Calu3 (cell line): ENCODE results near the gene PROCA1. TPM values are rescaled to one million over a fixed set of nuclear protein-coding genes. Genes with fewer than 3 reads are reported as not detected.
"Not testable (repeated sequence)": the region's sequence is repeated elsewhere in the genome, so short reads cannot be mapped to it uniquely, and the experiment has no call there.

Source experiments
- BruUV-seq: library from RNA; stranded (reverse); fragments of 400-500 nt; replicated peaks from 2 replicates; lab custom pipeline; 2021; lab: Mats Ljungman, UMichigan
- CTCF ChIA-PET: fragments of 300-600 bp; sonication (Branson Sonifier 250); formaldehyde crosslinking; loops from one replicate; lab custom pipeline; 2022; ENCODE audit warnings: antibody characterized with exemption; lab: Charles Lee
- DNase-seq: peaks from one replicate; pipeline ENCODE4 v3.0.0; 2022
- H3K27ac Mint-ChIP-seq: one replicate; pipeline ENCODE4 v1.8.0; 2022; ENCODE audit warnings: mixed read lengths; ENCODE audit not compliant: unreplicated experiment
- H3K27me3 Mint-ChIP-seq: one replicate; pipeline ENCODE4 v1.8.0; 2022; ENCODE audit warnings: mixed read lengths; ENCODE audit not compliant: unreplicated experiment
- H3K36me3 Mint-ChIP-seq: one replicate; pipeline ENCODE4 v1.8.0; 2022; ENCODE audit warnings: mild to moderate bottlenecking, moderate library complexity, mixed read lengths; ENCODE audit not compliant: insufficient read depth, unreplicated experiment
- H3K4me1 Mint-ChIP-seq: one replicate; pipeline ENCODE4 v1.8.0; 2022; ENCODE audit warnings: mild to moderate bottlenecking, low read depth, mixed read lengths; ENCODE audit not compliant: unreplicated experiment
- H3K4me3 Mint-ChIP-seq: one replicate; pipeline ENCODE4 v1.8.0; 2022; ENCODE audit warnings: mild to moderate bottlenecking, low read depth, moderate library complexity, mixed read lengths; ENCODE audit not compliant: unreplicated experiment
- H3K9me3 Mint-ChIP-seq: one replicate; pipeline ENCODE4 v1.8.0; 2022; ENCODE audit warnings: low read depth, mixed read lengths; ENCODE audit not compliant: unreplicated experiment
- intact Hi-C: fragments of 100-400 bp; cut with micrococcal nuclease; formaldehyde crosslinking; loops from one replicate; pipeline ENCODE4 v1.10.0; 2022; ENCODE audit not compliant: unreplicated experiment
- total RNA-seq: library from RNA; stranded (reverse); gene quantifications from 2 replicates; pipeline ENCODE4 v1.2.3, GENCODE V29; 2022
- TF ChIP-seq, protein P1 (sequence below): fragments of 200-600 bp; IDR thresholded peaks from one replicate; pipeline ENCODE4 v1.8.0; 2022; ENCODE audit warnings: antibody characterized with exemption; ENCODE audit not compliant: unreplicated experiment

Gene PROCA1
- total RNA-seq, 1 experiment from 2014 or later: 4.2 TPM

DNA sequence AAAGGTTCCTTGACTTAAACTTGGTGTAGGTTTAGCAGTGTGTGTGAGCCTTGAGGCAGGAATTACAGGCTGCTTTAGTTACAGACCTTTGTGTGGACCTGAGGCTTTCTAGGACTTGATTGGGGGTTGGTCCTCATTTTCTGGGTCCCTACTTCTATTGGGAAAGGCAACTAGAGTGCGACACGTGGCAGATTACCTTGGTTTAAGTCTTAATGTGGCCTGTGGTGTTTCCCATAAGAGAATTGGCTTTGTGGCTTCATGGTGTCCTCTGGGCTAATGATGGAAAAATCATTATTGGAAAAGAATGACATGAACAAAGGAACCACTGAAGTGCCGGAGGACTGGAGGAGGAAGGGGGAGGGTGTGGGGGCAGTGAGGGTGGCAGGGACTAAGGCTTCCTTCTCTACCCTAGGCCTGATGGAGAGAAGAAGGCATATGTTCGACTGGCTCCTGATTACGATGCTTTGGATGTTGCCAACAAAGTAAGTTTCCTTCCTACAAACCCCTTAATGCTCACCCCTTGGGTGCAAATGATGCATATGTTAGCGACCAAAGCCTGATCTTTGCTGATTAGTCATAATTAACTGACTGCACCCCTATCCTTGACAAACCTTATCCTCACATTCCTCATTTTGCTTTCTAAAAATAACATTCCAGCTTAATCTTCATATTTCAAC is 11.6 kb upstream of the PROCA1 start:
- H3K4me3 Mint-ChIP-seq: peak overlapping the region; percentile 89
- intact Hi-C loops: loop anchor here (5.0 to 10.0 kb wide), 4 partner anchors 82 to 392 kb away; no protein-coding TSS in a partner anchor
- H3K27ac Mint-ChIP-seq: peak overlapping the region; percentile 99
- H3K27me3 Mint-ChIP-seq: no peaks in the 10 kb centered on the region
- DNase-seq: no peak
- peaks cover 36% of the 10 kb centered on the region for H3K4me1 Mint-ChIP-seq
- no peaks in the 10 kb centered on the region for H3K9me3 Mint-ChIP-seq
- peaks cover 96% of the 10 kb centered on the region for H3K36me3 Mint-ChIP-seq
- CTCF ChIA-PET: no interaction called here
- TF ChIP-seq, protein P1, sequence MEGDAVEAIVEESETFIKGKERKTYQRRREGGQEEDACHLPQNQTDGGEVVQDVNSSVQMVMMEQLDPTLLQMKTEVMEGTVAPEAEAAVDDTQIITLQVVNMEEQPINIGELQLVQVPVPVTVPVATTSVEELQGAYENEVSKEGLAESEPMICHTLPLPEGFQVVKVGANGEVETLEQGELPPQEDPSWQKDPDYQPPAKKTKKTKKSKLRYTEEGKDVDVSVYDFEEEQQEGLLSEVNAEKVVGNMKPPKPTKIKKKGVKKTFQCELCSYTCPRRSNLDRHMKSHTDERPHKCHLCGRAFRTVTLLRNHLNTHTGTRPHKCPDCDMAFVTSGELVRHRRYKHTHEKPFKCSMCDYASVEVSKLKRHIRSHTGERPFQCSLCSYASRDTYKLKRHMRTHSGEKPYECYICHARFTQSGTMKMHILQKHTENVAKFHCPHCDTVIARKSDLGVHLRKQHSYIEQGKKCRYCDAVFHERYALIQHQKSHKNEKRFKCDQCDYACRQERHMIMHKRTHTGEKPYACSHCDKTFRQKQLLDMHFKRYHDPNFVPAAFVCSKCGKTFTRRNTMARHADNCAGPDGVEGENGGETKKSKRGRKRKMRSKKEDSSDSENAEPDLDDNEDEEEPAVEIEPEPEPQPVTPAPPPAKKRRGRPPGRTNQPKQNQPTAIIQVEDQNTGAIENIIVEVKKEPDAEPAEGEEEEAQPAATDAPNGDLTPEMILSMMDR: no peak
- no TSS peak for BruUV-seq

DNA sequence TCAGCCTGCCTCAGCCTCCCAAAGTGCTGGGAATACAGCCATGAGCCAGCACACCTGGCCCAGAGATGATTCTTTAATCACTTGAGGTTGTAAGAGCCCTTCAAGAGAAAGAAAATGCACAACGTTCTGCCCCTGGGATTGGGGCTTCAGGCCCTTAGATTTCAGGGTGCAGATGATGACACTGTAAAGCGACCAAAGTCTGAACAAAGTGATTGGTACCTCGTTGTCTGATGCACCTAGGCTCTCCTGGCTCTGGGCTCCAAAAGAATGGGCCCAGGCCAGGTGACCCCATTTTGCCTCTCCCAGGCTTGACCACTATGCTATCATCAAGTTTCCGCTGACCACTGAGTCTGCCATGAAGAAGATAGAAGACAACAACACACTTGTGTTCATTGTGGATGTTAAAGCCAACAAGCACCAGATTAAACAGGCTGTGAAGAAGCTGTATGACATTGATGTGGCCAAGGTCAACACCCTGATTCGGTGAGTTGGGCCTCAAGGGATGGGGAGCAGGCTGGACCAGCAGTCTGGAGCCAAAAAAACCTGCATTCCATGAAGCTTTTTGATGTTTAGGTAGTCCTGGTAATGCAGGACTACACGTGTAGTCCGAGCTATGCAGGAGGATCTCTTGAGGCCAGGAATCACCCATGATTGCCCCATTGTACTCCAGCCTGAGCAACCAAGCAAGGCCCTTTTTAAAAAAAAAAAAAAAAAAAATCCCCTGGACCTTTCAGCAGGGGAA is 10.9 kb upstream of the PROCA1 start:
- H3K4me3 Mint-ChIP-seq: peak overlapping the region; percentile 89
- TF ChIP-seq, protein P1: no peak
- H3K27ac Mint-ChIP-seq: peak overlapping the region; percentile 99
- BruUV-seq: TSS peak; percentile 0
- CTCF ChIA-PET: no interaction called here
- H3K27me3 Mint-ChIP-seq: no peaks in the 10 kb centered on the region
- intact Hi-C loops: loop anchor here (5.0 to 10.0 kb wide), 4 partner anchors 82 to 392 kb away; no protein-coding TSS in a partner anchor
- H3K9me3 Mint-ChIP-seq: no peaks in the 10 kb centered on the region
- no peak for DNase-seq
- H3K36me3 Mint-ChIP-seq: peaks cover 91% of the 10 kb centered on the region
- peaks cover 42% of the 10 kb centered on the region for H3K4me1 Mint-ChIP-seq

DNA sequence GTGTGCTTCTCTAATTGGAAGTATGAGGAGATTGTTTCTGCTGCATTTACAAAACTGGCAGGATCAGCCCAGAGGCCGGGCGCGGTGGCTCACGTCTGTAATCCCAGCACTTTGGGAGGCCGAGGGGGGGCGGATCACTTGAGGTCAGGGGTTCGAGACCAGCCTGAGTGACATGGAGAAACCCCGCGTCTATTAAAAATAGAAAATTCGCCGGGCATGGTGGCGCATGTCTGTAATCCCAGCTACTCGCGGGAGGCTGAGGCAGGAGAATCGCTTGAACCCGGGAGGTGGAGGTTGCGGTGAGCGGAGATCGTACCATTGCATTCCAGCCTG is 9.3 kb upstream of the PROCA1 start:
- DNase-seq, CTCF ChIA-PET: not testable (repeated sequence)

DNA sequence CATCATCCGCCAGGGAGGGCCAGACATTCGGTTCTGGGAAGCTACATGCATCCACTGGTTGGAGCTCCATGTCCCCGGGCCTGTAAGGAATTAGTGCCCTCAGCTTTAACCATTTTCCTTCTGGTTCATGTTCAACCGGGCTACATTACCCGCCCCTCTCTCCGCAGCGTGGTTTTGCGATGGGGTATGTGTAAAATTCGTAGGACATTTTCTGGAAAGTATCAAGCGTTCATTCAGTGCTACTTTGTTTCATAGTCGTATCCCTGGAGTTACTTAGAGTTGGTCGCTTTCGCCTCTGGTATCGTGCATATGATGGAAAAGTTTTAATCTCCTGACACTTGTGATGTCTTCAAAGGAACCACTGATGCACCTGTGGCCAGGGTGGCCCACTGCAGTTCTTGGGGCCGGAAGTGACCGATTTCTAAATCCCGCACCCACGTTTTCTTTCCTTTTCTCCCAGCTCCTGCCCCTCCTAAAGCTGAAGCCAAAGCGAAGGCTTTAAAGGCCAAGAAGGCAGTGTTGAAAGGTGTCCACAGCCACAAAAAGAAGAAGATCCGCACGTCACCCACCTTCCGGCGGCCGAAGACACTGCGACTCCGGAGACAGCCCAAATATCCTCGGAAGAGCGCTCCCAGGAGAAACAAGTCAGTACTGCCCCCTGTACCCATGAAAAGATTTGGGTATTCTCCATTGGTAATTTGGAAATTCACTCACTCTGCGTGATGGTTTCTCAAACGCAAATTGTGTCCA is 8.7 kb upstream of the PROCA1 start:
- Mint-ChIP-seq H3K36me3 (peaks cover 74% of the 10 kb centered on the region), H3K9me3 (no peaks in the 10 kb centered on the region)
- intact Hi-C loops: loop anchor here (5.0 to 10.0 kb wide), 4 partner anchors 84 to 394 kb away; no protein-coding TSS in a partner anchor

More for the DNA sequence above, 9.3 kb upstream of the PROCA1 start:
- intact Hi-C loops: loop anchor here (5.0 to 10.0 kb wide), 4 partner anchors 84 to 394 kb away; no protein-coding TSS in a partner anchor
- H3K9me3 Mint-ChIP-seq, BruUV-seq, H3K27me3 Mint-ChIP-seq: not testable (repeated sequence)
- Mint-ChIP-seq H3K36me3 (peaks cover 79% of the 10 kb centered on the region), H3K27ac (peak overlapping the region; percentile 96), H3K4me1 (peaks cover 42% of the 10 kb centered on the region), H3K4me3 (peak overlapping the region; percentile 89)

More for the DNA sequence above, 8.7 kb upstream of the PROCA1 start:
- H3K27me3 Mint-ChIP-seq: no peaks in the 10 kb centered on the region
- DNase-seq: no peak
- CTCF ChIA-PET: interaction anchor here (1.3 to 1.4 kb wide), 4 partner anchors 8 to 217 kb away, joined by 5 to 19 read pairs (median 7); partner anchors contain the start of gene NEK8
- peak overlapping the region; percentile 89 for H3K4me3 Mint-ChIP-seq
- TSS peak; percentile 84 for BruUV-seq
- H3K27ac Mint-ChIP-seq: peak overlapping the region; percentile 96
- peaks cover 41% of the 10 kb centered on the region for H3K4me1 Mint-ChIP-seq
- TF ChIP-seq, protein P1: no peak
